Embryonic facial prominence (tissue), 1 donor: Measurements from ENCODE around the gene CPNE5.

Source experiments
- DNase-seq: peaks from one replicate; pipeline ENCODE4 v3.0.0-alpha.2; 2016; ENCODE audit errors: extremely low spot score

CPNE5 gene

GRCh38 chr6:36703081-36703606, 136.1 kb downstream of the CPNE5 start:
- DNase-seq = no peak

DNA sequence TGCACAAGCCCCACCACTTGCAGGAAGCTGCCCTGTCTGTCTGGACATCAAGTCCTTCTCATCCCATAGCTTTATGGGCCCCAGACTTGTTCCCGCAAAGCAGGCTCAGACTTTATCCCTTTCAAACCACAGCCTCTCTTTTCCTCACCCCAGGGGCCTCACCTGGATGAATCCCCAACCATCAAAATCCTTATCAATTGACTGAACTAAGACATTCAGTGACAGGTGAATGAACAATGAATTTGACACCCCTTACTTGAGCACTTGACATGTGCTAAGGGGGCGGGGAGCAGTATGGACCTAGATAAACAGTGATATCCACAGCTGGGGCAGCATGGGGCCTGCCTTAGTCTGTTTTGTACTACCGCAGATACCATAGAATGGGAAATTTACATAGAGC, 136.6 kb downstream of the CPNE5 start:
- no peak for DNase-seq

- no peak for DNase-seq
These were observed 137.7 kb downstream of the CPNE5 start for GRCh38 chr6:36701401-36701991.

DNA sequence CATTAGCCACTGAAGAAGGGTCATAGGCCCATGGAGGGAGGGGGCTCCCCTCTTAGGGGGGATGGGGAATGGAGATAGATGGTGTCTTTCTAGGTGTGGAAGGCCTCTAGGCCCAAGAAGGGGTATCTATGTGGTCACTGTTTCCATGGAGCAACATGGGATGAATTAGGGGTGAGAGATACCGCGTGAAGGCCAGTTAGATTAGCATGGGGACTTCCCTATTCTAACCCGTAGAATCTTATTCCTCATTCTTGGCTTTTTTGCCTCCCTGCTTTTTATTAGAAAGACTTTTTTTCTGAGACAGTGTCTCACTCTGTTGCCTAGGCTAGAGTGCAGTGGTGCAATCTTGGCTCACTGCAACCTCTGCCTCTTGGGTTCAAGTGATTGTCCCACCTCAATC, 138.4 kb downstream of the CPNE5 start:
- no peak for DNase-seq

- no peak for DNase-seq
These were observed 139.0 kb downstream of the CPNE5 start for GRCh38 chr6:36700071-36700812.

GRCh38 chr6:36699348-36699747, 139.9 kb downstream of the CPNE5 start:
- DNase-seq = no peak

DNA sequence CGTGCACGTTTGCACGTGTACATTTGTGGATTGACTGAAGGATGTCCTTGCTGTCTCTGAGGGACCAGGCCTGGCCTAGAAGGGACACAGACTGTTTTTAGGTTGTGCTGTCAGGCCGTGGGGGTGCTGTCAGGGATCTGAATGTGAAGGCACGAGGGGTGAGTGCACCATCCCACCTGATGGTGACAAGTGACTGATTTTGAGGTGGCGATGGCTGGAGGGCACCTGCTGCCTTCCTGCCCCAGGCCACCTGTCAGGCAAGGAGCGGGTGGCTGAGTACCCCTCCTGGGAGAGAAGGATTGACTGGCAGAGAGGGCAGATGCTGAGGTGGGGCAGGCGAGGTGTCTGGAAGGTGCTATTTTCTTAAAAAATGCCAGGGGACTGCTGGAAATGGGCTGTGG, 140.4 kb downstream of the CPNE5 start:
- DNase-seq = no peak

GRCh38 chr6:36698196-36698595, 141.0 kb downstream of the CPNE5 start:
- no peak for DNase-seq

GRCh38 chr6:36697481-36697903, 141.8 kb downstream of the CPNE5 start, which contains the start of gene RAB44:
TSS of gene RAB44 (plus strand) at chr6:36697826. CDS start at chr6:36704236, 6,410 bp downstream.
- no peak for DNase-seq

DNA sequence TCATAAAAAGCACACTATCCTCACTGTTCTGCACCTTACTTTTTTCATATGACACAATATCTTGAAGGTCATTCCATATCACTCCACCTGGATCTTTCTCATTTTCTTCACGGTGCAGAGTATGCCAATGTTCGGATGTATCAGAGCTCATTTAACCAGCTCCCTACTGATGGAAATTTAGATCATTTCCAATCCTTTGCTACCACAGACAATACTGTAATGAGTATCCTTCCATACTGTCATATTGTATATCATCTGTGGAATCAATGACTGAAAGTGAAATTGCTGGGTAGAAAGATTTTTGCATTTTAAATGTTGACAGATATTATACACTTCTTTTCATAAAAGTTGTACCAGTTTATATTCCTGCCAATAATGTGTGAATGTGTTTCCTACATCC, 143.8 kb downstream of the CPNE5 start:
- DNase-seq = no peak

- no peak for DNase-seq
These were observed 144.6 kb downstream of the CPNE5 start for GRCh38 chr6:36694616-36695015.

DNA sequence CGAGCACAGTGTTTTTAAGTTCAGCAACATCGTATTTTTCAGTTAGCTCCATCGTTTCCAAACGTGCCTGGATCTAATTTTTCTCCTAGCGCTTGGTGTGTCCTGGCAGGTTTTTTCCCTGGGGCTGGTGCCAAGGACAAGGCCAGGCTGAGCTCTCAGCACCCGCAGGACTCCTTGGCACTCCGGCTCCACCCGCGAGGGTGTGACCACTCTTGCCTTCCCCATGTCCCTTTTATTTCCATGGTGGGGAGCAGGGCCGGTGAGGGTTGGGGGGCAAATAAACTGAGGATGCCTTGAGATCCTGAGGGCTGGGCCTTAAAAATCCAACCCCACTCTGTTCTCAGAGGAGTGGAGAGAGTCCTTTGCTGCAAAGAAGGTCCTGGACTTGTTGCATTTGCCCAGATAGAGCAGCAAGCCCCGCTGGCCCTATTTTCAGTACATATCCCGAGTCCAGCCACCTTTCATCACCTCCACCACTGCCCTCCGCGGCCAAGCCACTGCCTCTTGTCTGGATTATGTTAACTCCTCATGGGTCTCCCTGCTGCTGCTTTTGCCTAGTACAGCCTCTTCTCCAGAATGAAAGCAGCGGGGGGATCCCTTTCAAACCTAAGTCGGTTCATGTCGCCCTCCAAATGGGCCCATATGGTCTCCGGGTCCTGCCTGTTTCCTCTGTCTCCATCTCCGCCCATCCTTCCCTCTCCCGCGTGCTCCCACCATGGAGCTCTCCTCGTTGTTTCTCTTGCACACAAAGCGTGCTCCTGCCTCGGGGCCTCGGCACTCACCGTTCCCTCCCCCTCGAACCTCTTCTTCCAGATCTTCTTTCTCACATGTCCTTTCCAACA, 146.2 kb downstream of the CPNE5 start:
- no peak for DNase-seq

GRCh38 chr6:36692220-36692619, 147.0 kb downstream of the CPNE5 start:
- DNase-seq = no peak

DNA sequence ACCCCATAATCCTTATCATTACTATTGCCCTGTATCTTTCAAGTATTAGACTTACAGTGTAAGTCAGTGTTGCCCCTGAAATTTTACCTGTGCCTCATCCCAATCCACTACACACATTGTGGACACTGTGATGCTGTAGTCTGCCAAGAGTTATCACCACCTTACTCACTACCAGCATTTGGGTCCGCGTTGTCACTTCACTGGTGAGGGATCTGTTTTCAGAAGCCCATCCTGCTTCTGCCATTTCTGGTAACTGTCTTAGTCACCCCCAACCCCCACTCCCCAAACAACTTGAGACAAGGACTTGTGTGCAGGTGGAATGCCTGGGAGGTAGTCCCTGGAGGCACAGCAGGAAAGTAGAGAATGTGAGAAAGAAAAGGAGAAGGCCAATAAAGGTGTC, 147.6 kb downstream of the CPNE5 start:
- DNase-seq = no peak

GRCh38 chr6:36691011-36691410, 148.2 kb downstream of the CPNE5 start:
- DNase-seq = no peak
